HEK293 (cell line): ENCODE results near the gene LRFN2.

Experiments used
- CTCF ChIA-PET: fragments of 350-600 bp; formaldehyde crosslinking; extraction: SDS; loops from one replicate; lab custom pipeline; 2021; ENCODE audit warnings: antibody characterized with exemption; lab: Yijun Ruan, JAX
- POLR2A ChIA-PET: fragments of 300-600 bp; formaldehyde crosslinking; extraction: SDS; loops from one replicate; lab custom pipeline; 2020; ENCODE audit warnings: antibody characterized with exemption, inconsistent platforms; lab: Yijun Ruan, JAX
- H3K27ac ChIP-seq: fragments of 200-500 bp; sonication (Bioruptor generic); 2 replicates; pipeline ENCODE4 v1.5.1; 2014; ENCODE audit warnings: low read depth, low read length, control low read depth, inconsistent platforms; ENCODE audit errors: extremely low read depth
- H3K36me3 ChIP-seq, 2 experiments: fragments of 200-500 bp in 1 of 2; sonication (Bioruptor generic) in 1 of 2; 1 replicate in 1 of 2; 2 replicates in 1 of 2; pipeline ENCODE4 v1.5.1; 2014 to 2017; ENCODE audit warnings: inconsistent platforms in 2 of 2, low read length in 2 of 2; ENCODE audit not compliant: control insufficient read depth in 2 of 2, insufficient read depth in 1 of 2
- H3K4me1 ChIP-seq: fragments of 200-500 bp; sonication (Bioruptor generic); 2 replicates; pipeline ENCODE4 v1.5.1; 2014; ENCODE audit warnings: mild to moderate bottlenecking, low read length, inconsistent platforms; ENCODE audit not compliant: control insufficient read depth, insufficient read depth
- H3K4me3 ChIP-seq: 2 replicates; pipeline ENCODE4 v1.5.1; 2011; ENCODE audit warnings: low read depth, mild to moderate bottlenecking, control low read depth, low read length, moderate library complexity
- H3K9me3 ChIP-seq: fragments of 200-500 bp; sonication (Bioruptor generic); 2 replicates; pipeline ENCODE4 v1.5.1; 2014; ENCODE audit warnings: low read depth, low read length, inconsistent platforms; ENCODE audit not compliant: control insufficient read depth, insufficient read depth
- EGR2 ChIP-seq: fragments of 450-650 bp; formaldehyde crosslinking; IDR thresholded peaks from 2 replicates; pipeline ENCODE4 v1.5.1; 2016; ENCODE audit warnings: low read depth, missing biosample characterization, missing genetic modification characterization
- GLIS1 ChIP-seq: fragments of 450-650 bp; formaldehyde crosslinking; IDR thresholded peaks from 2 replicates; pipeline ENCODE4 v1.5.1; 2016; ENCODE audit warnings: missing biosample characterization, missing genetic modification characterization
- PATZ1 ChIP-seq: fragments of 450-650 bp; formaldehyde crosslinking; IDR thresholded peaks from 2 replicates; pipeline ENCODE4 v1.5.1; 2016; ENCODE audit warnings: missing biosample characterization, missing genetic modification characterization
- REPIN1 ChIP-seq: fragments of 450-650 bp; formaldehyde crosslinking; IDR thresholded peaks from 2 replicates; pipeline ENCODE4 v1.5.1; 2017; ENCODE audit warnings: missing biosample characterization, missing genetic modification characterization, low read depth
- SCRT2 ChIP-seq: fragments of 450-650 bp; formaldehyde crosslinking; IDR thresholded peaks from 2 replicates; pipeline ENCODE4 v1.5.1; 2016; ENCODE audit warnings: missing biosample characterization, missing genetic modification characterization
- TRIM28 ChIP-seq: IDR thresholded peaks from 2 replicates; pipeline ENCODE4 v1.6.1; 2011; ENCODE audit warnings: low read length, control low read depth, borderline replicate concordance
- ZBTB20 ChIP-seq: fragments of 450-650 bp; formaldehyde crosslinking; IDR thresholded peaks from 2 replicates; pipeline ENCODE4 v1.5.1; 2016; ENCODE audit warnings: missing biosample characterization, missing genetic modification characterization
- ZFHX2 ChIP-seq: fragments of 450-650 bp; formaldehyde crosslinking; conservative IDR thresholded peaks from 2 replicates; pipeline ENCODE4 v1.5.1; 2016; ENCODE audit warnings: missing biosample characterization, missing genetic modification characterization
- ZIC2 ChIP-seq: fragments of 450-650 bp; formaldehyde crosslinking; IDR thresholded peaks from 2 replicates; pipeline ENCODE4 v1.5.1; 2016; ENCODE audit warnings: missing biosample characterization, missing genetic modification characterization
- ZNF248 ChIP-seq: fragments of 450-650 bp; formaldehyde crosslinking; IDR thresholded peaks from 2 replicates; pipeline ENCODE4 v1.5.1; 2017; ENCODE audit warnings: missing biosample characterization, missing genetic modification characterization
- ZNF341 ChIP-seq: fragments of 450-650 bp; formaldehyde crosslinking; IDR thresholded peaks from 2 replicates; pipeline ENCODE4; 2016; ENCODE audit warnings: low read depth, missing biosample characterization, missing genetic modification characterization
- ZNF350 ChIP-seq: fragments of 450-650 bp; formaldehyde crosslinking; IDR thresholded peaks from 2 replicates; pipeline ENCODE4 v1.5.0; 2017; ENCODE audit warnings: missing biosample characterization, mild to moderate bottlenecking, missing genetic modification characterization
- ZNF362 ChIP-seq: fragments of 450-650 bp; formaldehyde crosslinking; IDR thresholded peaks from 2 replicates; pipeline ENCODE4 v1.5.1; 2016; ENCODE audit warnings: missing biosample characterization, missing genetic modification characterization
- ZNF473 ChIP-seq: fragments of 450-650 bp; formaldehyde crosslinking; IDR thresholded peaks from 2 replicates; pipeline ENCODE4 v1.5.1; 2017; ENCODE audit warnings: missing biosample characterization, missing genetic modification characterization
- ZNF48 ChIP-seq: fragments of 450-650 bp; formaldehyde crosslinking; IDR thresholded peaks from 2 replicates; pipeline ENCODE4 v1.5.1; 2016; ENCODE audit warnings: missing biosample characterization, missing genetic modification characterization
- ZNF549 ChIP-seq: fragments of 450-650 bp; IDR thresholded peaks from 2 replicates; pipeline ENCODE4 v1.5.1; 2018; ENCODE audit warnings: missing biosample characterization, missing genetic modification characterization, mild to moderate bottlenecking, inconsistent platforms, moderate library complexity
- ZNF624 ChIP-seq: fragments of 450-650 bp; formaldehyde crosslinking; IDR thresholded peaks from 2 replicates; pipeline ENCODE4 v1.5.1; 2017; ENCODE audit warnings: missing biosample characterization, missing genetic modification characterization
- ZNF692 ChIP-seq: fragments of 450-650 bp; formaldehyde crosslinking; IDR thresholded peaks from 2 replicates; pipeline ENCODE4 v1.5.1; 2016; ENCODE audit warnings: missing biosample characterization, missing genetic modification characterization
- ZNF747 ChIP-seq: fragments of 450-650 bp; formaldehyde crosslinking; IDR thresholded peaks from 2 replicates; pipeline ENCODE4 v1.5.1; 2016; ENCODE audit warnings: missing biosample characterization, missing genetic modification characterization
- ZNF776 ChIP-seq: fragments of 450-650 bp; formaldehyde crosslinking; IDR thresholded peaks from 2 replicates; pipeline ENCODE4 v1.5.0; 2017; ENCODE audit warnings: missing biosample characterization, missing genetic modification characterization, borderline replicate concordance
- ZNF785 ChIP-seq: fragments of 450-650 bp; formaldehyde crosslinking; IDR thresholded peaks from 2 replicates; pipeline ENCODE4 v1.5.1; 2016; ENCODE audit warnings: missing biosample characterization, missing genetic modification characterization
- ZSCAN23 ChIP-seq: fragments of 450-650 bp; formaldehyde crosslinking; IDR thresholded peaks from 2 replicates; pipeline ENCODE4 v1.5.1; 2016; ENCODE audit warnings: missing biosample characterization, missing genetic modification characterization

LRFN2 gene

GRCh38 chr6:40411881-40412280 lies 175.3 kb downstream of the LRFN2 start:
- Histone ChIP-seq H3K4me3 (no peak overlapping the region), H3K9me3 (no peaks in the 10 kb centered on the region), H3K27ac (no peak overlapping the region), H3K36me3 (no peaks in the 10 kb centered on the region), H3K4me1 (no peaks in the 10 kb centered on the region)
- TF ChIP-seq ZBTB20 (tag by site-specific recombination) (no peak), ZNF624 (tag by site-specific recombination) (no peak), ZNF350 (tag by site-specific recombination) (no peak)
- ChIA-PET POLR2A (no interaction called here), CTCF (no interaction called here)

- no peak for TF ChIP-seq SCRT2 (tag by site-specific recombination)
- no peaks in the 10 kb centered on the region for H3K4me1 ChIP-seq
- no peaks in the 10 kb centered on the region for H3K9me3 ChIP-seq
- H3K36me3 ChIP-seq = no peaks in the 10 kb centered on the region
- CTCF ChIA-PET = interaction anchor here (0.9 kb wide), 1 partner anchor 9 kb away, joined by 3 read pairs; no protein-coding TSS in a partner anchor
- POLR2A ChIA-PET = no interaction called here
- H3K4me3 ChIP-seq = no peak overlapping the region
- H3K27ac ChIP-seq = no peak overlapping the region
Measured at GRCh38 chr6:40410821-40411220, 176.3 kb downstream of the LRFN2 start.

- Histone ChIP-seq H3K36me3 (no peaks in the 10 kb centered on the region), H3K4me1 (no peaks in the 10 kb centered on the region), H3K27ac (no peak overlapping the region)
Measured at GRCh38 chr6:40409716-40410397, 177.3 kb downstream of the LRFN2 start.

More at GRCh38 chr6:40409716-40410397, 177.3 kb downstream of the LRFN2 start:
- TF ChIP-seq ZIC2 (tag by site-specific recombination) (peak; percentile 82), ZNF48 (no peak), ZNF473 (tag by site-specific recombination) (no peak), ZNF248 (tag by site-specific recombination) (no peak), ZNF549 (no peak), EGR2 (tag by site-specific recombination) (peak; percentile 56), ZFHX2 (peak; percentile 54), REPIN1 (tag by site-specific recombination) (no peak), ZNF341 (peak; percentile 37; the same call in 1 of the 2 replicates), GLIS1 (tag by site-specific recombination) (peak; percentile 84), ZNF776 (tag by site-specific recombination) (no peak), ZSCAN23 (tag by site-specific recombination) (no peak), ZNF747 (tag by site-specific recombination) (no peak), ZNF785 (tag by site-specific recombination) (no peak), PATZ1 (tag by site-specific recombination) (no peak), ZNF362 (tag by site-specific recombination) (no peak), ZNF692 (tag by site-specific recombination) (no peak), TRIM28 (no peak)
- POLR2A ChIA-PET = no interaction called here
- CTCF ChIA-PET = interaction anchor here (0.6 kb wide), 2 partner anchors 476 to 911 kb away, joined by 3 to 4 read pairs; partner anchors contain the start of gene MOCS1
- Histone ChIP-seq H3K4me3 (no peak overlapping the region), H3K9me3 (no peaks in the 10 kb centered on the region)
